Uterus (tissue), 2 donors: ENCODE results near the gene MSRB1.

Experiments used
- CTCF ChIP-seq, 4 experiments: fragments of 200-600 bp in 2 of 4; fragments of 450-650 bp in 2 of 4; sonication (generic) in 2 of 4; IDR thresholded peaks; one replicate each; pipeline ENCODE4 v1.5.1; 2016 to 2019; ENCODE audit warnings: antibody characterized with exemption in 4 of 4, mild to moderate bottlenecking in 2 of 4, moderate library complexity in 1 of 4
- POLR2A ChIP-seq, 2 donors: fragments of 450-650 bp; IDR thresholded peaks; one replicate each; pipeline ENCODE4 v1.6.1; 2016; ENCODE audit warnings: antibody characterized with exemption in 2 of 2, mild to moderate bottlenecking in 1 of 2, moderate library complexity in 1 of 2

- TF ChIP-seq CTCF (IDR thresholded peaks at IDR 0.05), result no peak
- peak in 1 of 2 donors; percentile 19 for TF ChIP-seq POLR2A (IDR thresholded peaks at IDR 0.05)
Measured at GRCh38 chr16:1991948-1992703, 49.1 kb upstream of the MSRB1 start.
